GM21825 (cell line): ENCODE results near the gene TBC1D14.

ENCODE experiments used
- ATAC-seq: cut with Tn5 transposase; IDR thresholded peaks from one replicate; pipeline ENCODE4 v1.9.1; 2021; ENCODE audit warnings: mild to moderate bottlenecking, moderate library complexity; ENCODE audit not compliant: unreplicated experiment

TBC1D14 gene

DNA sequence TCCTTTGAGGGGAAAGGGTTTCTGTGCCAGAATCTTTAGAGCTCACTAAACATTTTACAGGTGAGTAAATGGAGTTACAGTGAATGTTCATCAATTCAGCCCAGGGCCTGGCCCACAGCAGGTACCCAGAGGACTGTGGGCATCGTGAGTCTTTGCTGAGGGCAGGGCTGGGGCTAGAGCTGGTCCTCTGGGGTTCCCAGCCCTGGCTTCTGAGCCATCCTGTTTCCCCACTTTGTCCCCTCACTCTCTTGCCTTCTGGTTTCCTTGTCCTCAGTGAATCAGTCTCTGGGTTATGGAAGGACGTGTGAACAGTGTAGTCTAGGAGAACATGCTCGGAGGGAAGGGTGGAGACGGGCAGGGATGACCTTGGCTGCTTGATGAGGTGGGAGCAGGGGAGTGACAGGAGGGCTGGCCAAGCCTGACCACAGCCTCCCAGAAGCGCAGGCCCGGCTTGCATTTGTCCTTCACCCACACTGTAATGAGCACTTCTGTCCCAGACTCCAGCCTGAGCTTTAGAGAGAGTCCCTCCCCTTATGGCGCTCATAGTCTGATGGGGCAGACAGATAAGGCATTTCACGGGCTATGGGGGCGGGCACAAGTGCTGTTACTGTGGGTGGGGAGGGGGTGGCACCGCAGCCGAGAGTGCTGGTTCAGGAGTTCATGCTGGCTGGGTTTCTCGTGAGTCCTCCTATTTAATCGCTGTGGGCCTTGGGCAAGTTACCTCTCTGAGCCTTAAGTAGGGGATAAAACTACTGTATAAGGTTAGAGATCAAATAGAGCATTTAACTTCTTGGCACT, 17.3 kb downstream of the TBC1D14 start:
- no peak for ATAC-seq

DNA sequence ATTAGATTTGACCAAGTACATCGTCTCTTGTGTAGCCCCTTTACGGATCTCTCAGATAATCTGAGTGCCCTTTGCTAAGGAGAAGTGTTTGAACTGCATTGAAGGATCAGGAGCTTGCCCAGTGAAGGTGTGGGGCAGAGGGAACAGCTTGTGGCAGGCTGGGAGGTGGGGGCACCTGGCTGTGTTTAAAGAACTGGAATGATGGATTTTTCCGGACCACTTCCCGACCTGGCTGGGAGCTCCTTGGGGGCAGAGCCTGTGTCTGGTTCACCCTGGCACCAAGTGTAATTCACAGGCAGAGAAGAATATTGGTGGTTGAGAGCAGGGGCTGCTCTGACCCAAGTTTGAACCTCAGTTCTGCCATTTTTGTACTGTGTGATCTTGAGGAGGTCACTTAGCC, 18.5 kb downstream of the TBC1D14 start:
- ATAC-seq = no peak

- no peak for ATAC-seq
Measured at GRCh38 chr4:6929339-6929811, 19.7 kb downstream of the TBC1D14 start.

- ATAC-seq = no peak
Measured at GRCh38 chr4:6929812-6930464, 20.3 kb downstream of the TBC1D14 start.

DNA sequence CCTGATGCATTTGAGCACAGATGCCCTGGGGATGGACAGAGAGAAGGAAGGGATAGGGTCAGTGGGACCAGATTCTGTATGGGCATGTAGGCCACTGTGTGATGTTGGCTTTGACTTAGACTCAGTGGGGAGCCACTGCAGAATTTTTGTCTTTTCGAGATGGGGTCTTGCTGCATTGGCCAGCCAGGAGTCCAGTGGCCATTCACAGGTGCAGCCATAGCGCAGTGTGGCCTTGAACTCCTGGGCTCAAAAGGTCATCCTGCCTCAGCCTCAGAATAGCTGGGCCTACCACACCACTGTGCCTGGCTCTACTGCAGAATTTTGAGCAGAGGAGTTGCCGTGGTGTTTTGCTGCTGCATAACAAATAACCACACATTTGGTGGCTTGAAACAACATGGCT, 22.8 kb downstream of the TBC1D14 start:
- ATAC-seq = no peak

GRCh38 chr4:6932918-6933317, 23.3 kb downstream of the TBC1D14 start:
- ATAC-seq = no peak

DNA sequence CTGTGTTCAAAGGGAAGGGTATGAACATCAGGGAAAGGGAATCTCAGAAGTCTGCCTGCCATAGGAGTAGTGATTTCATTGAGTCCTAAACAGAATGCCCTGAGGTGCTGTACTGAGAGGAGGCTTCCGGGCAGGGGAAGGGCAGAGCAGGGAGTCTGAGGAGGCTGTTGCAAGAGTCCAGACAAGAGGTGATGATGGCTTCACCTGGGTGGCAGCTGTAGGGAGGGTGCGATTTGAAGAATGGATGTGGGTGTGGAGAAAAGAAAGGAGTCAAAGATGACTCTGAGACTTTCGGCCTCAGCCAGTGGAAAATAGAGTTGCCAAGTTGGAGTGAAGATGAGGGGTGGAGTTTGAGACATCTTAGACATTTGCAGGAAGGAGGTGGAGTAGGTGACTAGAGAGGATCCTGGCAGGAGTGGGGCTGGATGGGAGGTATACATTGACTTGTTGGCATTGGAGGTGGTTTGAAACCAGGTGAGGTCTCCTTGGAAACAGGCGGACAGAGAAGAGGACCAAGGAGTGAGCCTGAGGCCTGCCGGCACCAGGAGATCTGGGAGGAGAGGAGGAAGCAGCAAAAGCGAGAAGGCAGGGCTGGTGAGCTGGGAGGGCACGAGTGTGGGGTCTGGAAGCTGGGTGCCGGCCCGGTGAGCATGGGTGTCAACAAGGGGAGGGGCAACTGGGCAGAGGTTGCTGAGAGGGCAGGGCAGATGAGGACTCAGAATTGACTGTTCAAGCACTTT, 24.2 kb downstream of the TBC1D14 start:
- ATAC-seq = no peak

- no peak for ATAC-seq
Measured at GRCh38 chr4:6935965-6936364, 26.3 kb downstream of the TBC1D14 start.

- no peak for ATAC-seq
Measured at GRCh38 chr4:6937201-6937600, 27.6 kb downstream of the TBC1D14 start.

DNA sequence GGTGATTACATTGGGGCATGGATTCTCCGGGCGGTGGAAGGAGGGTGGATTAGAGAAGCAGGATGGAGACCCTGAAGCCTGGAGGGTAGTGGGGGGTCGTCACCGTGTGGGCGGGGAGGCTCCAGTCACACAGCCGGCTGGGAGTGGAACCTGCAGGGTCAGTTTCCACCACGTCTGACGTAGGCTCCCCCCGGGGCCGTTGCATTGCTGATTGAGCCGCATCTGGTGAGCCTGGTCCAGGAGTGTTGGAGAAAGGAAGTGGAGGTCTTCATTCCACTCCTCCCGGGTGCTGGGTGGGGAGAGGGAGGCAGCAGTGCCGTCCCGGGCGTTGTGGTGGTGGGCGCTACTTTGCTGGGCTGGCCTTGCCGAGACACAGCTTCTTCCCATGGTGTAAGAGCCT, 28.1 kb downstream of the TBC1D14 start:
- ATAC-seq = no peak

GRCh38 chr4:6938237-6938636, 28.6 kb downstream of the TBC1D14 start:
- no peak for ATAC-seq

GRCh38 chr4:6938647-6939271, 29.1 kb downstream of the TBC1D14 start:
- ATAC-seq = no peak

GRCh38 chr4:6939761-6940743, 30.4 kb downstream of the TBC1D14 start:
- no peak for ATAC-seq

GRCh38 chr4:6940744-6941137, 31.1 kb downstream of the TBC1D14 start:
- ATAC-seq = no peak

GRCh38 chr4:6941796-6942195, 32.2 kb downstream of the TBC1D14 start:
- ATAC-seq = no peak

GRCh38 chr4:6942238-6942800, 32.7 kb downstream of the TBC1D14 start:
- peak; percentile 74 for ATAC-seq

GRCh38 chr4:6943012-6943884, 33.6 kb downstream of the TBC1D14 start:
- ATAC-seq = no peak

DNA sequence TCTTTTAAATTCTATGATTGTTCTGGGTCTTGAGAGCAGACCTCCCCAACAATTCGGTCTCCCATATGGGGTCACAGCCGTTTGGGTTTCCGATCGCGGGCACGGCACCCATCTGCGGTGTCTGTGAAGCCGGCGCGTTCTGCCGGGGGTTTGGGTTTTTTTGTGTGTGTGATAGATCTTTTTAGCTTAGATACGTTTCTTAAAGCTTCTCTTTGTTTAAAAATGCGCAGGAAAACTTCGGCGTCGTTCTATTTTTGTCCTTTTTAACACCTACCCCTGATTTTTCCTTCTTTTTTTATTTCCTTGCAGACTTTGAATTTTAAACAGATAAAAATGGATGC, 34.2 kb downstream of the TBC1D14 start:
- ATAC-seq = no peak
